Left kidney (tissue), 2 donors: ENCODE data around the gene ZNF202. TPM values are rescaled to one million over a fixed set of nuclear protein-coding genes. Genes with fewer than 3 reads are reported as not detected.

Source experiments
- DNase-seq: peaks from one replicate; pipeline ENCODE4 v3.0.0-alpha.2; 2013
- polyA plus RNA-seq: library from polyadenylated mRNA; unstranded; fragments of 120-200 nt; gene quantifications from one replicate; pipeline ENCODE4 v1.2.1, GENCODE V29; 2013; ENCODE audit not compliant: insufficient read length

ZNF202 gene
- polyA plus RNA-seq, 1 donor, result 23.5 TPM

DNA sequence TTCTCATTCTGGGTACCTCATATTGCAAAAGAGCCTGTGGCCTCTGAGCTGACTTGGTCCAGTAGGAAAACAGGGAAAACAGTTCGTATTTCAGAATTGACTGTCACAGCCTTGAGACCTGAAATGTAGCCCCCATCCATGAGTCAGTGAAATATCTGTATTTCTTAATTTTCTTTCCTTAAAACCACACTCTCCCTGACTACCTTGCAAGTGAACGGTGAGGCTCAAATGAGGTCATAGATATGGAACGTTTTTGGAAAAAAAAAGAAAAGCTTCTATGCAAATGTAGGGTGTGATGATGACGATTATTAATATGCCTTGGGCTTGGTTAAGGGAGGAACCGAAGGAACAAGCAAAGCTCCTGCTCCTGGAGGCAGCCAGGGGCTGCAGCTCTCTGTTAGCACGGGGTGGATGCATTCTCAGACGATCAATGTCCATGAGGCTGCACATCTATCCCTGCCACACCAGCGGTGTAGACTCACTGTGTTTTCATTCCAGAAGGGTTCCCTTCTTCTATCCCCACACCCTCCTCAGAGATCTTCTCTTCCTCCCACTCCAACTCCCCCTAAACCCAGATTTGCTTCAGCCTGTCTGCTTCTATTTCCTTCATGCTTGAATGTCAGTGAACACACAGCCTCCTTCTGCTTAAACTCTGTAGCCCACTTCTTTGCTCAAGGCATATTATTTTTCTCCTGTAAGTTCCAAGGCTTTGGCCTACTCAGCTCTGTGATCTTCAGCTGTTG, 57.9 kb downstream of the ZNF202 start:
- DNase-seq, result no peak

DNA sequence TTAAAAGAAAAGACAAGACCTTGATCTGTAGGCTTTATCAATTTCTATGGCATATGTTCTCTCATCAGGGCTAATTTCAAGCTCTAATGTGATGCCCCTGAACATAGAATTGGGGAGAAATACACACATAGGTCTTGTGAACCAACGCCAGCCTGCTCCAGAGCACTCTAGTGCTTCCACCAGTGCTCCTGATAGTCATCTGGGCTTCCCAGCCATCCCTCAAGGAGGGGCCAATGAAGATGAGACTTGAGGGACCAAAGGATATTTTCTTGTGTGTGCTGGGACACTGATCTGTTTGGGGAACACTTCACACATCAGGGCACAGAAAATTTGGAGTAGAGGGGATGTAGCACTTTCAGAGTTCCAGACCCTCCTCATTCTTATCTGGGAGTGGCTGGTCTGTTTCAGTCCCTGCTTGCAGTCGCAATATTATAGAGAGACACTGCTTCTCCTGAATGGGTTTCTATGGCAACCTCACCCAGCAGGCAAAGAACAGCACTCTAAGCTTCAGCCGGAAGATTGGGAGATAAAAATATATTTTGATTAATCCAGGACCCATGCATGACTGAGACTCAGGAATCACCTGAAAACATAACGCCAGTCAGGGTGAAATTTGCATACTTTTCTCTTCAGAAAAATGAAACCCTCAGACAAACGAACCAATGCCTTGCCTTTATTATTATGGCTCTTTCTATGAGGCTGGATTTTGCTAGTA, 58.6 kb downstream of the ZNF202 start:
- no peak for DNase-seq

DNA sequence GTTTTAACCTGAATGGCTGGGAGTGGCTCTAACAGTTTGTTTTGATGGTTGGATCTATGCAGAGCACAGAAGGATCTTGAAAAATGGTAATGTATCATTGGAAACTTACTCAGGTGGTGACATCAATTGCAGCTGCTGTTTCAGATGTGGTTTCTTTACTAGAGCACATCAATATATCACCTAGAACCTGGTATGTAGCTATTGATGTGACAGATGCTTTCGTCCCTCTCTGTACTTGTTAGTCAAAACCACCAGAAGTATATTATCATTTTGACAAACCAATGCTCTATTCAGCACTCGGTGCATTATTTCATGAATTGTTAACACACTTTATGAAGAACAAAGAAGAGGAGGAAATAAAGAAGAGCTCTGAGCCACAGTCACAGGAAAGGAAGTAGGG, 60.4 kb downstream of the ZNF202 start:
- DNase-seq, result no peak

DNA sequence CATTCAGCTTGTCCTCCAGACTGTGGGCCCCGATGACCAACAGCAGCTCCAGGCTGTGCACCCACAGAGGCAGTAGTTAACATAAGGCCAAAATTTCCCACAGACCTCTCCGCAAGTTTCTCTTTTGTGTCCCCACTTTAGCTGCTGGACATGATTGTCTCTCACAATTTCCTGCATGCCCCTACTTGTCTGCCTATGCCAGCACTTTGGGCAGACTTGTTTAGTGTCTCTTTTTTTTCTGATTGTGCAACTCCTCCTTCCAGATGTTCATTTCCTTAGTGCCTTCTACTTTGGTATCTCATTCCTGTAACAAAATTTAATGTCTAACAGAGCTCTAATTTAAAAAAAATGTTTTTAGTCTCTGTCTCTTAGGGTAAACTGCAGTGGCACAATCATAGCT, 63.2 kb downstream of the ZNF202 start:
- DNase-seq, result no peak

DNA sequence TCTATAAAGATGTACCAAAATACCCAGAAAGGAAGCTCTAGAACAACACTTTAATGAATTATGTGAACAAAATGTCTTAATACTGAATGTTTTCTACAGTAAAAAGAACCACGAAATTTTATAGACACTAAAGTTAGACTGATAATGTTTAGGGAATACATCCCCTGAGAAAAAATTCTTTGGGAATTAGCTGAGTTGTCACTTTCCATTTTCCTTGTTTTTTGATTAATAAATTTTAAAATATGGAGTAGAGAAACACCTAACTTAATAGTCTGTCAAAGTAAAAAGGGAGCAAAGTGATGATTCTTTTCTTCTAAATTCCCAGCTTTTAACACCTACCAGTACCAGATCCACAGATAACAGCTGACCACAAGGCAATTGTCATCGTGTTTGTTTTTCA, 64.0 kb downstream of the ZNF202 start:
- DNase-seq, result no peak

DNA sequence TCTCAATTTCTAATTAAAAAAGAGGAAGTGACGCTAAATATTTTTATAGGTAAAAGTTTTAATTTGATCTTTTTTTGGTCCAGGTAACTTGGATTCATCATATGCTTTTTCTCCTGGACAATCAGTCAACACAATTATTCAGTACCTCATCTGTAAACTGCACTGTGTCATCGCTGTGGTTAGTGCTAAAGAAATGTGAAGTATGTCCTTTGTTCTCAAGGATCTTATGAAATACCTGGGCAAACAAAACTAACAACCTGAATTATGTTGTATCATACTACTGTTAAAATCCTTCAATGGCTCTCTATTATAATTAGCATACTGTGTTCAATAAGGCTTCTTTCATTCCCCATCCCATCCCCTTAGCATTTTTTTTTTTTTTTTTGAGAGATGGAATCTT, 67.2 kb downstream of the ZNF202 start:
- no peak for DNase-seq

Other genes starting within 250 kb of the ZNF202 start
- 2.5 TPM for gene SCN3B, start 87.0 kb downstream of the ZNF202 start, polyA plus RNA-seq
- not detected for gene OR6X1, start 12.9 kb upstream of the ZNF202 start, polyA plus RNA-seq
- gene OR6M1, start 64.7 kb upstream of the ZNF202 start, polyA plus RNA-seq, result not detected
- gene TMEM225, start 144.0 kb upstream of the ZNF202 start, polyA plus RNA-seq, result not detected
- gene OR8D4, start 160.5 kb upstream of the ZNF202 start, polyA plus RNA-seq, result not detected
- gene OR4D5, start 198.0 kb upstream of the ZNF202 start, polyA plus RNA-seq, result not detected
- not detected for gene OR6T1, start 202.2 kb upstream of the ZNF202 start, polyA plus RNA-seq
- gene OR10S1, start 236.1 kb upstream of the ZNF202 start, polyA plus RNA-seq, result not detected